AG09319 (cell line): ENCODE data around the gene KCNH6.

ENCODE experiments used
- DNase-seq: peaks from one replicate; pipeline ENCODE4 v3.0.0-alpha.2; 2010; ENCODE audit warnings: low read depth; ENCODE audit errors: extremely low read depth
- CTCF ChIP-seq: IDR thresholded peaks from 2 replicates; pipeline ENCODE4 v1.5.1; 2011; ENCODE audit warnings: low read depth, mild to moderate bottlenecking, inconsistent platforms, low read length, moderate library complexity

KCNH6 gene

DNA sequence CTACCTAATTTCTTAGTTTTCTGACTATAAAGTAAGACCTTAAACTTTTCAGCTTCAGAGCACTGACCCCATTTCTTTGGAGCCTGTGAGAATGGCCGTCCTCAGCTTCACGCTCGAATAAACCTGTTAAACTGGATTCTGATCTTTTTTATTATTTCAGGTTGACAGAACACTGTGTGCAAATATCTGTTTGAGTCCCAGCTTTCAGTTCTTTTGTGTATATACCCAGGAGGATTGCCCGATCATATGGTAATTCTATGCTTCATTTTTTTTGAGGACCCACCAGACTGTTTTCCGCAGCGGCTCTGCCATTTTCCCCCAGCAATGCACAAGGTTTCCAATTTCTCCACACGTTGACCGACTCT, 19.8 kb upstream of the KCNH6 start:
- TF ChIP-seq CTCF, result no peak
- DNase-seq, result no peak

- no peak for DNase-seq
- TF ChIP-seq CTCF, result no peak
Observed at GRCh38 chr17:63504261-63504660, 18.9 kb upstream of the KCNH6 start.

DNA sequence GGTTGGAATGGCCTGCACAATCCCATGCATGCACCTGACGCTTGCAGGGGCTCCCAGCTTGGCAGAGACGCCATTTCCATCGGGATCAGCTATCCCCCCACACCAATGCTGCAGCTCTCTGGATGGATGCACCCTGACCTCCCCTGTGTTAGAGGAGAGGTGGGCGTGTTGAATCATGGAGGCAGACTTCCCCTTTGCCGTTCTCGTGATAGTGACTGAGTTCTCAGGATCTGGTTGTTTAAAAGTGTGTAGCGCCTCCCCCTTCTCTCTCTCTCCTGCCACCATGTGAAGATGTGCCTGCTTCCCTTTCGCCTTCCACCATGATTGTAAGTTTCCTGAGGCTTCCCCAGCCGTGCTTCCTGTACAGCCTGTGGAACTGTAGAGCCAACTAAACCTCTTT, 17.8 kb upstream of the KCNH6 start:
- TF ChIP-seq CTCF, result no peak
- DNase-seq, result no peak

- no peak for DNase-seq
- TF ChIP-seq CTCF, result no peak
Observed at GRCh38 chr17:63506627-63507026, 16.5 kb upstream of the KCNH6 start.

DNA sequence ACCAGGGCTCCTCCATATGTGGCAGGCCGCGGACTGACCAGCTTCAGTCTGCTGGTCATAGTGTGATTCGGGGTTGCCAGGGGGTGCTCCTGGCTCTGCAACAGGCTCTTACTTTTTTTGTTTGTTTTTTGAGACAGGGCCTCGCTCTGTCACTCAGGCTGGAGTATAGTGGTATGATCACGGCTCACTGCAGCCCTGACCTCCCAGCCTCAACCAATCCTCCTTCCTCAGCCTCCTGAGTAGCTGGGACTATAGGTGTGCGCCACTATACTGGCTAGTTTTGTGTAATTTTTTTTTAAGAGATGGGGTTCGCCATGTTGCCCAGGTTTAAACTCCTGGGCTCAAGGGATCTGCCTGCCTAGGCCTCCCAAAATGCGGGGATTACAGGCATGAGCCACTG, 11.8 kb upstream of the KCNH6 start:
- no peak for DNase-seq
- TF ChIP-seq CTCF, result no peak

DNA sequence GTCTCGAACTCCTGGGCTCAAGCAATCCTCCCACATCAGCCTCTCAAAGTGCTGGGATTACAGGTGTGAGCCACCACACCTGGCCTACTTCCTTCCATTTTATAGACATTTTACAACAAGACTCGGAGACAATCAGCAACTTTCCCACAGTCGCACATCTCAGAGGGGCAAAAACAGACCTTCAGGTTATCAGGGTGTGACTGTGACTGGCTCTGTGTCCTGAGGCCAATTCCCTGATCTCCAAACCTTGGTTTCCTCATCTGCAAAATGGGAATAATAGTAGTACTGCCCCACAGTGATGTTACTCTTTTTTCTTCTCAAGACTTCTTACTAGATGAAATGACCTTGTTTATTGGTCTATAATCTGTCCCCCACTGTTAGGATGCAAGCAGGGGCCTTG, 10.8 kb upstream of the KCNH6 start:
- DNase-seq, result no peak
- TF ChIP-seq CTCF, result no peak

DNA sequence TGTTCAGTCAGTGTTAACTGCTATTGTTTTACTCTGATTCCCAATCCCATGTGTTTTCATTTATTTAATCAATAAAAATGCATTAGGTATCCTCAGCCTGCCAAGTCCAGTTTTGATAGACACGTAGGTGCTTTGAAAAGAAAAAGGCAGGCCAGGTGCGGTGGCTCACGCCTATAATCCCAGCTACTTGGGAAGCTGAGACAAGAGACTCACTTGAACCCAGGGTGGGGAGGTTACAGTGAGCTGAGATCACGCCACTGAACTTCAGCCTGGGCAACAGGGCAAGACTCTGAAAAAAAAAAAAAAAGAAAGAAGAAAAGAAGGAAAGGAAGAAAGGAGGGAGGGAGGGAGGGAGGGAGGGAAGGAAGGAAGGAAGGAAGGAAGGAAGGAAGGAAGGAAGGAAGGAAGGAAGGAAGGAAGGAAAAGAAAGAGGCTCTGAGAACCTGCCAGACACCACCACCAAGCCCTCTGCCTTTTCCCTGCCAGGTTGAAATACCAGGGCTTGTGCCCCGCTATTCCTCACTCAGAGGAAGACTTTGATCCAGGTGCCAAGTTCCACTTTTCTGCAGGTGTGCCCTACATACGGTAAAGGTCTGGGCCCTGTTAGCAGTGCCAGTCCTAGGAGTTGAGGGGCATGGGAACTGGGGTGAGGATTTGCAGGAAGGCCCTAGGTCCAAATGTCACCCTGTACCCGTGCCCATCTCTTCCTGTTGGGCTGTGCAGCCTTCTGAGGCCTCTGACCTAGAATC, 10.1 kb upstream of the KCNH6 start:
- no peak for TF ChIP-seq CTCF
- no peak for DNase-seq
